ENCODE results near the gene DSTYK. TPM values are rescaled to one million over a fixed set of nuclear protein-coding genes. Genes with fewer than 3 reads are reported as not detected.
A peak's percentile ranks its signal among the peaks of the same experiment; 100 is the strongest.
"Not testable (repeated sequence)": the region's sequence is repeated elsewhere in the genome, so short reads cannot be mapped to it uniquely, and the experiment has no call there.

Gene DSTYK
- total RNA-seq, 1 donor from 2014 or later, result 19.5 TPM

GRCh38 chr1:205169248-205169647 is 42.3 kb downstream of the DSTYK start:
- TF ChIP-seq, protein P1, sequence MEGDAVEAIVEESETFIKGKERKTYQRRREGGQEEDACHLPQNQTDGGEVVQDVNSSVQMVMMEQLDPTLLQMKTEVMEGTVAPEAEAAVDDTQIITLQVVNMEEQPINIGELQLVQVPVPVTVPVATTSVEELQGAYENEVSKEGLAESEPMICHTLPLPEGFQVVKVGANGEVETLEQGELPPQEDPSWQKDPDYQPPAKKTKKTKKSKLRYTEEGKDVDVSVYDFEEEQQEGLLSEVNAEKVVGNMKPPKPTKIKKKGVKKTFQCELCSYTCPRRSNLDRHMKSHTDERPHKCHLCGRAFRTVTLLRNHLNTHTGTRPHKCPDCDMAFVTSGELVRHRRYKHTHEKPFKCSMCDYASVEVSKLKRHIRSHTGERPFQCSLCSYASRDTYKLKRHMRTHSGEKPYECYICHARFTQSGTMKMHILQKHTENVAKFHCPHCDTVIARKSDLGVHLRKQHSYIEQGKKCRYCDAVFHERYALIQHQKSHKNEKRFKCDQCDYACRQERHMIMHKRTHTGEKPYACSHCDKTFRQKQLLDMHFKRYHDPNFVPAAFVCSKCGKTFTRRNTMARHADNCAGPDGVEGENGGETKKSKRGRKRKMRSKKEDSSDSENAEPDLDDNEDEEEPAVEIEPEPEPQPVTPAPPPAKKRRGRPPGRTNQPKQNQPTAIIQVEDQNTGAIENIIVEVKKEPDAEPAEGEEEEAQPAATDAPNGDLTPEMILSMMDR (IDR thresholded peaks at IDR 0.05; ENCODE audit: unreplicated experiment), result no peak
- no peak for DNase-seq (ENCODE audit: low spot score in 2 of 2, unreplicated experiment in 2 of 2)

DNA sequence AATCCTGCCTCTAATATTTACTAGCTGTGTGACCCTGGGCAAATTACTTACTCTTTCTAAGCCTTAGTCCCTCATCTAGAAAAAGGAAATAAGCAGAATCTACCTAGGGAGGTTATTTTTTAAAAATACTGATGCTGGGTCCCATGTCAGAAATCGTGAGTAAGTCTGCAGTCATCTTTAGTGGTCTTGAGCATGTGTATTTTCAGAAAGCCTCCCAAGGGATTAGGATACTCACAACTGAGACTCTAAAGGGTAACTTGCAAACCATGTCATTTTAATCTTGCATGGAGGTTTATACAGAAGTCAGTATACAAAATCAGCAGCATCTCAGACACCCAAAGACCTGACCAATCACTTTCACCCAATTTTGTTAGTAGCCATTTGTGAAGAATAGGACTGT is 43.2 kb downstream of the DSTYK start:
- Mint-ChIP-seq H3K4me1 (no peaks in the 10 kb centered on the region), H3K4me3 (no peak overlapping the region), H3K27ac (no peak overlapping the region), H3K27me3 (ENCODE audit: low read depth) (no peaks in the 10 kb centered on the region), H3K36me3 (peaks cover 29% of the 10 kb centered on the region), H3K9me3 (no peaks in the 10 kb centered on the region)
- TF ChIP-seq, protein P1 (IDR thresholded peaks at IDR 0.05; ENCODE audit: unreplicated experiment), result no peak
- DNase-seq (ENCODE audit: low spot score in 2 of 2, unreplicated experiment in 2 of 2), result no peak

More at GRCh38 chr1:205169248-205169647, 42.3 kb downstream of the DSTYK start:
- Mint-ChIP-seq H3K4me1 (no peaks in the 10 kb centered on the region), H3K36me3 (peaks cover 21% of the 10 kb centered on the region), H3K9me3 (no peaks in the 10 kb centered on the region), H3K27me3 (ENCODE audit: low read depth) (no peaks in the 10 kb centered on the region), H3K4me3 (no peak overlapping the region), H3K27ac (no peak overlapping the region)

DNA sequence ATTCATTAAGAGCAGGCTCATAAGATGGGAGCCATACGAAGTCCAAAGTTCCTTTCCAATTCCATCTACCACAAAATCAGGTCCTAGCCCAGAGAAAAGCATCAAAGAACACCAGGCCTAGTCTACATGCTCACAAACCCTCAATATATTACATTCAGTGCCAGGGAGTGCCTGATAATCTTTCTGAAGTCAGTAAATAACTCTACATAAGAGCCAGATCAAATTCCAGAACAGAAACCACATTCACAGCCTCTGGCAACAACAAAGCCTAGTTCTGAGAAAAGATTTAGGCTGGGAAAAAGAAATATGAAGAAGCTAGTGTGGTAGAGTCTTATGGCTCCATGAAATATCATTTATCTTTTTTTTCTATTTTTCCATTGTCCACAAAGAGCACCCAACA is 49.2 kb downstream of the DSTYK start:
- H3K27ac Mint-ChIP-seq, result peak overlapping the region; percentile 5
- no peak overlapping the region for H3K4me3 Mint-ChIP-seq
- no peak for DNase-seq (ENCODE audit: low spot score in 2 of 2, unreplicated experiment in 2 of 2)
- no peaks in the 10 kb centered on the region for H3K4me1 Mint-ChIP-seq
- TF ChIP-seq, protein P1 (IDR thresholded peaks at IDR 0.05; ENCODE audit: unreplicated experiment), result no peak
- no peaks in the 10 kb centered on the region for H3K27me3 Mint-ChIP-seq (ENCODE audit: low read depth)
- peaks cover under 1% of the 10 kb centered on the region for H3K9me3 Mint-ChIP-seq
- peaks cover 63% of the 10 kb centered on the region for H3K36me3 Mint-ChIP-seq

- H3K27me3 Mint-ChIP-seq (ENCODE audit: low read depth), result no peaks in the 10 kb centered on the region
- no peak for DNase-seq (ENCODE audit: low spot score in 2 of 2, unreplicated experiment in 2 of 2)
- no peaks in the 10 kb centered on the region for H3K4me1 Mint-ChIP-seq
- peaks cover 75% of the 10 kb centered on the region for H3K36me3 Mint-ChIP-seq
- H3K4me3 Mint-ChIP-seq, result no peak overlapping the region
- H3K9me3 Mint-ChIP-seq, result peaks cover 12% of the 10 kb centered on the region
- no peak overlapping the region for H3K27ac Mint-ChIP-seq
- TF ChIP-seq, protein P1 (IDR thresholded peaks at IDR 0.05; ENCODE audit: unreplicated experiment), result no peak
Measured at GRCh38 chr1:205161076-205161475, 50.4 kb downstream of the DSTYK start.

DNA sequence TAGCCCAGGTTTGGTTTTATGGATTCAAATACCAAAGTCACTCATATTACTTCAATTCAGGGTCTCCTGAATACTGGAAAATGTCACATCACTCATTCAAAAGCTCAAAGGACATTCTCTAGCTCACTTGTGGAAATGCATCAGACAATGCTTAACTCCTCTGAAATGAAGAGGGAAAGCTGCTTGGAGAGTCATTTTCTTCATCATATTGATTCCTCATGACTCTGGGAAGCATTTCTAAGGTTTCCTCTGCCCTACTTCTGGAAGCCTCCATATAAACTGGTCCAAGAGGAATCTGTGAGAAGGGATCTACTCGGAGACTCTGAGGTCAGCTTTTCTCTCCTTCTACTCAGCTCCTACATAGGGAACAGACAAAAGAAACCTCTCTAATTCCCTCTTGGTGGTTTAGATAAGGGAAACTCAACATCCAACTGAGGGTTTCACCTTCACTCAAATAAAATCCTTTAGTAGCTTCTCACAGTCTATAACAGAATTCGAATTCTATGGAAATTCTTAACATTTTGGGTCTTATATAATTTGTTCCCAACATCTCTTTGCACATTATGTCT is 53.4 kb downstream of the DSTYK start:
- H3K4me1 Mint-ChIP-seq, result no peaks in the 10 kb centered on the region
- H3K27me3 Mint-ChIP-seq (ENCODE audit: low read depth), result no peaks in the 10 kb centered on the region
- TF ChIP-seq, protein P1 (IDR thresholded peaks at IDR 0.05; ENCODE audit: unreplicated experiment), result no peak
- peaks cover 79% of the 10 kb centered on the region for H3K36me3 Mint-ChIP-seq
- H3K4me3 Mint-ChIP-seq, result no peak overlapping the region
- H3K9me3 Mint-ChIP-seq, result peaks cover 19% of the 10 kb centered on the region
- no peak for DNase-seq (ENCODE audit: low spot score in 2 of 2, unreplicated experiment in 2 of 2)
- no peak overlapping the region for H3K27ac Mint-ChIP-seq

DNA sequence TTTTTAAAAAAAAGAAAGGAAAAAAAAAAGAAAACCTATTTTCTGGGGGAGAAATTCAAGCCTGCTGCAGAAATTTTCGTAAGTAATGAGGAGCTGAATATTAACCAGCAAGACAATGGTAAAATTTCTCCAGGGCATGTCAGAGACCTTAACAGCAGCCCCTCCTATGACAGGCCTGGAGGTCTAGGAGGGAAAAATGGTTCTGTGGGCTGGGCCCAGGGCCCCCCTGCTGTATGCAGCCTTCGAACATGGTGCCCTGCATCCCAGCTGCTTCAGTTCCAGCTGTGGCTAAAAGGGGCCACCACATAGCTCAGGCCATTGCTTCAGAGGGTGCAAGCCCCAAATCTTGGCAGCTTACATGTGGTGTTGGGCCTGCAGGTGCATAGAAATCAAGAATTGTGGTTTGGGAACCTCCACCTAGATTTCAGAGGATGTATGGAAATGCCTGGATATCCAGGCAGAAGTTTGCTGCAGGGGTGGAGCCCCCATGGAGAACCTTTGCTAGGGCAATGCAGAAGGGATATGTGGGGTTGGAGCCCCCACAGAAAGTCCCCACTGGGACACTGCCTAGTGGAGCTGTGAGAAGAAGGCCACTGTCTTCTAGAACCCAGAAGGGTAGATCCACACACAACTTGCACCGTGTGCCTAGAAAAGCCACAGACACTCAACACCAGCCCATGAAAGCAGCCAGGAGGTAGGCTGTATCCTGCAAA is 55.7 kb downstream of the DSTYK start:
- not testable (repeated sequence) for H3K4me3 Mint-ChIP-seq; H3K27ac Mint-ChIP-seq; H3K4me1 Mint-ChIP-seq; H3K27me3 Mint-ChIP-seq (ENCODE audit: low read depth); DNase-seq (ENCODE audit: low spot score in 2 of 2, unreplicated experiment in 2 of 2)
- Mint-ChIP-seq H3K9me3 (peaks cover 19% of the 10 kb centered on the region), H3K36me3 (peaks cover 70% of the 10 kb centered on the region)

Data from mesothelial cell of epicardium (in vitro differentiated cells).